GM12865 (cell line): ENCODE data around the gene METTL13.
A peak's percentile ranks its signal among the peaks of the same experiment; 100 is the strongest.

Experiments used
- DNase-seq: peaks from one replicate; pipeline ENCODE4 v3.0.0; 2010; ENCODE audit warnings: low read depth
- H3K4me3 ChIP-seq: 2 replicates; pipeline ENCODE4 v1.5.1; 2011; ENCODE audit warnings: mild to moderate bottlenecking, low read depth, low read length, control low read depth
- TF ChIP-seq, protein P1 (sequence below): IDR thresholded peaks from 2 replicates; pipeline ENCODE4 v1.5.1; 2011; ENCODE audit warnings: low read length, control low read depth, low read depth, inconsistent platforms; ENCODE audit not compliant: insufficient read depth; ENCODE audit errors: missing control alignments

The METTL13 gene

DNA sequence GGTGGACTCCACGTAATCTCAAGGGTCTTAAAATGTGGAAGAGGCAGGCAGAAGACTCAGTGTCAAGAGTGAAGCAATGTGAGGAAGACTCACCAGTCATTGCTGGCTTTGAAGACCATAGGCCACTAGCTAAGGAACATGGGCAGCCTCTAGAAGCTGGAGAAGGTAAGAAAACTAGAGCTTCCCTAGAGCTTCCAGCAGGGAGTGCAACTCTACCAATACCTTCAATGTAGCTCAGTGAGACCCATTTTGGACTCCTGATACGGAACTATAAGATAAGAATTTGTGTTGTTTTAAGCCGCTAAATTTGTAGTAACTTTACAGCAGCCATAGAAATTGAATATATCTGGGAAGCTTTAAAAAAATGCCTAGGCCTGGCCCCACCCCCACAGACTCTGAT is 18.9 kb downstream of the METTL13 start:
- H3K4me3 ChIP-seq, result no peak overlapping the region
- TF ChIP-seq, protein P1, sequence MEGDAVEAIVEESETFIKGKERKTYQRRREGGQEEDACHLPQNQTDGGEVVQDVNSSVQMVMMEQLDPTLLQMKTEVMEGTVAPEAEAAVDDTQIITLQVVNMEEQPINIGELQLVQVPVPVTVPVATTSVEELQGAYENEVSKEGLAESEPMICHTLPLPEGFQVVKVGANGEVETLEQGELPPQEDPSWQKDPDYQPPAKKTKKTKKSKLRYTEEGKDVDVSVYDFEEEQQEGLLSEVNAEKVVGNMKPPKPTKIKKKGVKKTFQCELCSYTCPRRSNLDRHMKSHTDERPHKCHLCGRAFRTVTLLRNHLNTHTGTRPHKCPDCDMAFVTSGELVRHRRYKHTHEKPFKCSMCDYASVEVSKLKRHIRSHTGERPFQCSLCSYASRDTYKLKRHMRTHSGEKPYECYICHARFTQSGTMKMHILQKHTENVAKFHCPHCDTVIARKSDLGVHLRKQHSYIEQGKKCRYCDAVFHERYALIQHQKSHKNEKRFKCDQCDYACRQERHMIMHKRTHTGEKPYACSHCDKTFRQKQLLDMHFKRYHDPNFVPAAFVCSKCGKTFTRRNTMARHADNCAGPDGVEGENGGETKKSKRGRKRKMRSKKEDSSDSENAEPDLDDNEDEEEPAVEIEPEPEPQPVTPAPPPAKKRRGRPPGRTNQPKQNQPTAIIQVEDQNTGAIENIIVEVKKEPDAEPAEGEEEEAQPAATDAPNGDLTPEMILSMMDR, result no peak
- no peak for DNase-seq

DNA sequence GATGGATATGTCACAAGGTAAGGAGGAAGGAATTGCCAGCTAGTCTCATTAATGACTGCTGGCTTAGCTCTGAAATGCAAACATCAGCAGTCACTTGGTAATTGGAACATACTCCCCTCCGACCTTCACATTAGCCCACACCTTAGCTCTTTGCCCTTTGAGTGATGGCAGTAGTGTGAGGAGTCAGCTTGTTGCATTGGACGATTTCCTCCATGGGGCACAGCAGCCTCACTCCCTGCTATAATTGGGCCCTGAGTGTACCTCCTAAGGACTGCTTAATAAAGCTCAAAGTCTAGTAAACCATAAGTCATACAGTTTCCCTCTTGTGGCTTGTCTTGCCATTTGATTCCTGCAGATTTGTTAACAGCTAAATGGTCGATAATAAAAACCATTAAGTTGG is 19.4 kb downstream of the METTL13 start:
- DNase-seq, result no peak
- TF ChIP-seq, protein P1, result no peak
- H3K4me3 ChIP-seq, result no peak overlapping the region

DNA sequence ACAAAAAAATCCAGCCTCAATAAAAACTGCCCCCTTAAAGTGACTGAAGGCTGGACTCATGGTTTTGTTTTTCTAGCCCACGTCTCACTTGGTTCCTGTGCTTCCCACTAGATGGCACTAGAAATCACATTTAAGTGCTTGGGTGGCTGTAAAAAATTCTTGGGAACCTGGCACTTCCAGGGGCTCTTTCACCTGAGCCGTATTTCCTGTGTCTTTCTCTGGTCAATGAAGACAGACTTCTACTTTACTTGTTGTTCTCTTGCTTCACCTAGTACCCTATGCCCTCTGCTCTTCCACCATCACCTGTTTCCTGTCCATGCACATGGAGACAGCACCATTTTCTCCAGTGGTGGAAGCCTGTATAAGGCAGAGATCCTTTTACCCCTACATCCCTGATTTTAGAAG is 20.0 kb downstream of the METTL13 start:
- TF ChIP-seq, protein P1, result peak; percentile 66
- DNase-seq, result peak; percentile 44
- H3K4me3 ChIP-seq, result no peak overlapping the region

DNA sequence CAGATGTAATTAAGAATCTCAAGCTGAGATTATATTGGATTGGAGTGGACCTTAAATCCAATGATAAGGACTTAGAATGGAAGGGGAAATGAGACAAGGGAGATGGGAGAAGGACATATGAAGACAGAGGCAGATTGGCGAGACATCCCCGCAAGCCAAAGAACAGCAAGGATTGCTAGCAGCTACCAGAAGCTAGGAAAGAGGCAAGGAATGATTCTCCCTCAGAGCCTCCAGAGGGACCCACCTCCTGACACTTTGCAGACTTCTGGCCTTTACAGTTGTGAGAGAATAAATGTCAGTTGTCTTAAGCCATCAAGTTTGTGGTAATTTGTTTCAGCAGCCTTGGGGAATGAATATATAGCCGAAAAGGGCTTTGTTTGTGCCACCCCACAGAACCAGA is 20.7 kb downstream of the METTL13 start:
- TF ChIP-seq, protein P1, result no peak
- no peak for DNase-seq
- H3K4me3 ChIP-seq, result no peak overlapping the region

DNA sequence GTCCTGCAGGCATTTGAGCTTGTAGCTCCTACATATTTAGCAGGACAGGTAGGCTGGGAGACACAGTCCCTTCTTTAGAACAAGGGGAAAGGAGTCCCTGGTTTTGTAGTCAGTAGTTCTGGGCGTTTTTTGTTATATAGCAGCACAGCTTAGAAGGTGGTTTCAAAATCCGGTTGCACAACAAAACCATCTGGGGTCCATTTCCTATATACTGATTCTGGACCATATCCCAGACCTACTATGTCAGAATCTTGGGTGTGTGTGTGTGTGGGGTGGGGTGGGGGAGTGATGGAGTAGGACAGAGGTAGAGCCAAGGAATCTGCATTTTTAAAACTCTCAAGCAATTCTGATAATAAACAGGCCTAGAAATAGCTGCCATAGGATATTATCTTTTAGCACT is 21.6 kb downstream of the METTL13 start:
- TF ChIP-seq, protein P1, result no peak
- no peak for DNase-seq
- H3K4me3 ChIP-seq, result no peak overlapping the region

DNA sequence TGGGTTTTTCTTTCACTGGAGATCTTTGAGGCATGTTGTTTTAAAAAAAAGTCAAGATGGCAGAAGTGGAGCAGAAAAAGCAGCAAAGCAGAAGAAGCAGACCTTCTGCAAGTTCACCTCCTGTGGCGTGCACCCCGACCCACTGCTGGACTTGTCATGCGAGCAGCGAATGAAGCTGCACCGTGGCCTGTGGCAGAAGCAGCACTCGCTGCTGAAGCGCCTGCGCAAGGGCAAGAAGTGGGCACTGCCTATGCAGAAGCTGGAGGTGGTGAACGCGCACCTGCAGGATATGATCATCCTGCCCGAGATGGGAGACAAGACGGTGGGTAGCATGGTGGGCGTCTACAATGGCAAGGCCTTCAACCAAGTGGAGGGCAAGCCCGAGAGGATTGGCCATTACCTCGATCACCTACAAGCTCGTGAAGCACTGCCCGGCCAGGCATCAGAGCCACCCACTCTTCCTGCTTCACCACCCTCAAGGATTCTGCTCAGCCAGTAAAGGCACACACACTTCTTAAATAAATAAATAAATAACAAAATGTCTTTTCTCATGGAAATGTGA is 22.1 kb downstream of the METTL13 start:
- TF ChIP-seq, protein P1, result no peak

More for the DNA sequence above, 22.1 kb downstream of the METTL13 start:
- H3K4me3 ChIP-seq, result no peak overlapping the region
- no peak for DNase-seq
